Ovary (tissue), 3 donors: Measurements from ENCODE around the gene SERPINB6.

Source experiments
- CTCF ChIP-seq, 3 donors: fragments of 450-650 bp in 2 of 3; fragments of 200-600 bp in 1 of 3; IDR thresholded peaks; one replicate each; pipeline versions ENCODE4 v1.5.1 to v1.8.0; 2016 to 2022; ENCODE audit warnings: antibody characterized with exemption in 3 of 3, mild to moderate bottlenecking in 1 of 3
- POLR2A ChIP-seq: fragments of 450-650 bp; IDR thresholded peaks from one replicate; pipeline ENCODE4 v1.6.1; 2017; ENCODE audit warnings: antibody characterized with exemption, mild to moderate bottlenecking, moderate library complexity
- donor health status: DM: no; HTN: no; CAD: no.

- TF ChIP-seq CTCF (IDR thresholded peaks at IDR 0.05) (no peak), POLR2A (no peak)
Observed at GRCh38 chr6:3016473-3017280, 45.3 kb upstream of the SERPINB6 start.
